Transverse colon (tissue), 4 donors: Measurements from ENCODE around the gene RXFP2. TPM values are rescaled to one million over a fixed set of nuclear protein-coding genes. Genes with fewer than 3 reads are reported as not detected.

Experiments
- DNase-seq: peaks from one replicate; pipeline ENCODE4 v3.0.0-alpha.2; 2019
- H3K27ac ChIP-seq, 4 donors: fragments of 200-600 bp; sonication (generic); 2 replicates each; pipeline ENCODE4 v1.5.1; 2016 to 2018; ENCODE audit warnings: inconsistent platforms in 4 of 4
- H3K27me3 ChIP-seq: fragments of 200-600 bp; sonication (generic); 2 replicates; pipeline ENCODE4 v1.5.1; 2017; ENCODE audit warnings: inconsistent platforms
- H3K36me3 ChIP-seq, 4 donors: fragments of 200-600 bp; sonication (generic); 2 replicates each; pipeline ENCODE4 v1.5.1; 2017 to 2019; ENCODE audit warnings: inconsistent platforms in 4 of 4
- H3K4me1 ChIP-seq, 4 donors: fragments of 200-600 bp; sonication (generic); 2 replicates each; pipeline ENCODE4 v1.5.1; 2017 to 2020; ENCODE audit warnings: inconsistent platforms in 4 of 4
- H3K4me3 ChIP-seq, 4 donors: fragments of 200-600 bp; sonication (generic); 1 replicate in 1 of 4; 2 replicates in 3 of 4; pipeline versions ENCODE4 v1.5.1 to v1.6.1; 2017 to 2019; ENCODE audit warnings: inconsistent platforms in 4 of 4
- H3K9me3 ChIP-seq, 2 donors: fragments of 200-600 bp; sonication (generic); 2 replicates each; pipeline ENCODE4 v1.5.1; 2017 to 2019; ENCODE audit warnings: inconsistent platforms in 2 of 2
- EP300 ChIP-seq: sonication (generic); formaldehyde crosslinking; IDR thresholded peaks from one replicate; pipeline ENCODE4 v1.6.1; 2017; ENCODE audit warnings: antibody characterized with exemption, low read depth
- POLR2A ChIP-seq: fragments of 450-650 bp; IDR thresholded peaks from one replicate; pipeline ENCODE4 v1.6.1; 2016; ENCODE audit warnings: antibody characterized with exemption, mild to moderate bottlenecking, moderate library complexity
- POLR2AphosphoS5 ChIP-seq, 3 donors: sonication (generic); formaldehyde crosslinking; IDR thresholded peaks; one replicate each; pipeline ENCODE4 v1.6.1; 2016; ENCODE audit warnings: antibody characterized with exemption in 3 of 3
- WGBS, 2 donors: methylation state at CpG; one replicate each; pipeline ENCODE4 v1.1.5; 2018; ENCODE audit warnings: low coverage in 1 of 2; 5-methylcytosine and 5-hydroxymethylcytosine counted together
- in situ Hi-C, 4 donors: fragments of 200-750 bp; cut with MboI; loops; one replicate each; pipeline versions ENCODE4 v1.15.0 to v1.15.1; 2017; ENCODE audit warnings: low sequenced_read_pairs in 3 of 4, low pct_ligation_motif_present in 1 of 4, low pct_unique_long_range_greater_than_20kb in 1 of 4
- intact Hi-C: fragments of 100-400 bp; cut with DNase I; formaldehyde crosslinking; loops from one replicate; pipeline ENCODE4 v1.15.1; 2023; ENCODE audit warnings: low total_unique reads
- total RNA-seq, 4 donors: library from RNA; depleted of rRNA; stranded (reverse); fragments of >200 nt; gene quantifications; one replicate each; pipeline ENCODE4 v1.1.0, GENCODE V29; 2016
- TF ChIP-seq, protein P1 (sequence below), 5 experiments: fragments of 200-600 bp in 3 of 5; fragments of 450-650 bp in 2 of 5; sonication (generic) in 3 of 5; IDR thresholded peaks; 1 replicate in 2 of 5; 2 replicates in 3 of 5; pipeline ENCODE4 v1.5.1; 2016 to 2017; ENCODE audit warnings: antibody characterized with exemption in 5 of 5, inconsistent platforms in 3 of 5, mild to moderate bottlenecking in 2 of 5, moderate library complexity in 1 of 5

The RXFP2 gene
- total RNA-seq, 4 donors from 2014 or later, result not detected

GRCh38 chr13:31731921-31732320 lies 7.4 kb upstream of the RXFP2 start:
- no peaks in the 10 kb centered on the region for H3K27me3 ChIP-seq
- in situ Hi-C loops (loop anchor here (25.0 kb wide), 3 partner anchors 195 to 495 kb away; no protein-coding TSS in a partner anchor), intact Hi-C loops (no loop called here)
- H3K4me3 ChIP-seq, result no peak overlapping the region
- 60 to 67% methylated on average over 6 of the region's 6 CpGs for WGBS, 2 donors
- H3K4me1 ChIP-seq, result no peaks in the 10 kb centered on the region
- TF ChIP-seq EP300, result no peak
- no peak for TF ChIP-seq POLR2A
- H3K27ac ChIP-seq, result no peak overlapping the region
- DNase-seq, result no peak
- H3K9me3 ChIP-seq, result no peaks in the 10 kb centered on the region
- no peaks in the 10 kb centered on the region for H3K36me3 ChIP-seq

GRCh38 chr13:31733066-31733465 lies 6.3 kb upstream of the RXFP2 start:
- Histone ChIP-seq H3K27me3 (no peaks in the 10 kb centered on the region), H3K9me3 (no peaks in the 10 kb centered on the region), H3K4me1 (no peaks in the 10 kb centered on the region), H3K4me3 (no peak overlapping the region), H3K36me3 (no peaks in the 10 kb centered on the region), H3K27ac (no peak overlapping the region)
- in situ Hi-C loops, result loop anchor here (25.0 kb wide), 3 partner anchors 196 to 496 kb away; no protein-coding TSS in a partner anchor
- TF ChIP-seq POLR2A, result no peak
- TF ChIP-seq, protein P1, sequence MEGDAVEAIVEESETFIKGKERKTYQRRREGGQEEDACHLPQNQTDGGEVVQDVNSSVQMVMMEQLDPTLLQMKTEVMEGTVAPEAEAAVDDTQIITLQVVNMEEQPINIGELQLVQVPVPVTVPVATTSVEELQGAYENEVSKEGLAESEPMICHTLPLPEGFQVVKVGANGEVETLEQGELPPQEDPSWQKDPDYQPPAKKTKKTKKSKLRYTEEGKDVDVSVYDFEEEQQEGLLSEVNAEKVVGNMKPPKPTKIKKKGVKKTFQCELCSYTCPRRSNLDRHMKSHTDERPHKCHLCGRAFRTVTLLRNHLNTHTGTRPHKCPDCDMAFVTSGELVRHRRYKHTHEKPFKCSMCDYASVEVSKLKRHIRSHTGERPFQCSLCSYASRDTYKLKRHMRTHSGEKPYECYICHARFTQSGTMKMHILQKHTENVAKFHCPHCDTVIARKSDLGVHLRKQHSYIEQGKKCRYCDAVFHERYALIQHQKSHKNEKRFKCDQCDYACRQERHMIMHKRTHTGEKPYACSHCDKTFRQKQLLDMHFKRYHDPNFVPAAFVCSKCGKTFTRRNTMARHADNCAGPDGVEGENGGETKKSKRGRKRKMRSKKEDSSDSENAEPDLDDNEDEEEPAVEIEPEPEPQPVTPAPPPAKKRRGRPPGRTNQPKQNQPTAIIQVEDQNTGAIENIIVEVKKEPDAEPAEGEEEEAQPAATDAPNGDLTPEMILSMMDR (IDR thresholded peaks at IDR 0.05), result no peak
- TF ChIP-seq EP300, result no peak
- TF ChIP-seq POLR2AphosphoS5 (IDR thresholded peaks at IDR 0.05), result no peak
- no peak for DNase-seq
- intact Hi-C loops, result no loop called here
- 14 to 22% methylated on average over 5 of the region's 5 CpGs for WGBS, 2 donors

DNA sequence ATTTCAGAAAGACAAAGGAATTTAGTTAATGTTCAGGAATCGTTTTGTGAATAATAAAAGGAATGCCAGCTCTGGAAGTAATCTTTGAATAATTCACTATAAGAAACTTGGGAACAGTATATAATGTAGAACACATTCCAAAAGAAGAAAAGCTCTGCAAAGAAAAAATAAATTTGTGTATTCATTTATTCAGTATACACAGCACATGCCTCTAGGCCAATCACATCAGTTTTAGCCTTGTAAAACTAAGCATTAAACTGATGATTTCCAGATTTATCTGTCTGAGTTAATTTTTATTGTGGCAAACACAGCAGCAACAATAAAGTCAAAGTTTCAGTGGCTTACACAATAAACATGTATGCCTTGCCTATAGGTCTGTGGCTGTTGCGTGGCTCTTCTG lies 5.7 kb upstream of the RXFP2 start:
- WGBS, 2 donors, result 40 to 57% methylated on average over 1 to 2 of the region's 2 CpGs
- intact Hi-C loops, result no loop called here

DNA sequence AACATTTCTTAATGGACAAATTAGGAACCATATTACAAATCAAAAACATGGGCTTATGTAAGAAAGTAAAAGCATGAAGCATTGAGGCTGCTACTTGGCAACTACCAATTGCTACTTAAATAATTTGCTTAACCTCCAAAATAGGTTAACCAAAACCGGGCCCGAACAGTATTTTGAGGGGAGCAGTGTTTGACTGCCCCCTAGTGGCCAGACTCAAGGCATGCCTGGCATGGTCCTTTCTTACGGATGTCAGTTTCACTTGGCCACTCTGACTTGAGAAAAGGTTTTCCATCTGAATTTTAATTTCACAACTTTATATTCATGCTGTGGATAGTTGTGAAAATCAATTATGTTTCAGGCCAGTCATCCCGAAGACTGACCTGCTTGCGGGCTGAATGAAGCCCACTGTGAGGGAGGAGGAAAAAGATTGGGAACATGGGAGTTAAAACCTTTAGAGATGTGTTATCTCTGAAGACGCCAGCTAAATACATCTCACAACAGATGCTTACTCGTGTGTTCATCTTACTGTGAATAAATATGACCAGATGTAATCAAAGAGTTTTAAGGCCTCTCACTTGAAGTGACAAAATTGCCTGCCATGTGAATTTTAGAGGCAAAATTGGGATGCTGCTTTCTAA lies 2.9 kb downstream of the RXFP2 start:
- WGBS, 2 donors, result 4 to 13% methylated on average over 3 to 7 of the region's 7 CpGs
- Histone ChIP-seq H3K9me3 (no peaks in the 10 kb centered on the region), H3K27me3 (peaks cover 6% of the 10 kb centered on the region), H3K4me1 (no peaks in the 10 kb centered on the region), H3K36me3 (no peaks in the 10 kb centered on the region), H3K27ac (no peak overlapping the region), H3K4me3 (no peak overlapping the region)
- intact Hi-C loops, result loop anchor here (5.0 kb wide), 1 partner anchor 310 kb away; no protein-coding TSS in a partner anchor
- in situ Hi-C loops, result loop anchor here (5.0 to 25.0 kb wide), 6 partner anchors 205 to 507 kb away; no protein-coding TSS in a partner anchor
- peak; percentile 55 for DNase-seq
- TF ChIP-seq, protein P1 (IDR thresholded peaks at IDR 0.05), result peak; percentile 85 to 99 (median 97)
- no peak for TF ChIP-seq POLR2AphosphoS5 (IDR thresholded peaks at IDR 0.05)

More for the DNA sequence above, 5.7 kb upstream of the RXFP2 start:
- TF ChIP-seq EP300 (no peak), POLR2A (no peak), POLR2AphosphoS5 (IDR thresholded peaks at IDR 0.05) (no peak)
- TF ChIP-seq, protein P1 (IDR thresholded peaks at IDR 0.05), result no peak
- in situ Hi-C loops, result loop anchor here (25.0 kb wide), 3 partner anchors 196 to 496 kb away; no protein-coding TSS in a partner anchor
- Histone ChIP-seq H3K36me3 (no peaks in the 10 kb centered on the region), H3K9me3 (no peaks in the 10 kb centered on the region), H3K4me3 (no peak overlapping the region), H3K27me3 (no peaks in the 10 kb centered on the region), H3K27ac (no peak overlapping the region), H3K4me1 (no peaks in the 10 kb centered on the region)
- DNase-seq, result no peak
